Measurements from ENCODE around the gene IFIT2. TPM values are rescaled to one million over a fixed set of nuclear protein-coding genes. Genes with fewer than 3 reads are reported as not detected.
A peak's percentile ranks its signal among the peaks of the same experiment; 100 is the strongest.
"Not testable (repeated sequence)": the region's sequence is repeated elsewhere in the genome, so short reads cannot be mapped to it uniquely, and the experiment has no call there.

Gene IFIT2
- 10 to 100 TPM; 14.6 to 16.3 TPM for total RNA-seq
- polyA plus RNA-seq (ENCODE audit: insufficient read length in 2 of 2) = 10 to 100 TPM in 1 of 2 donors, 1 to 10 TPM in 1; 9.1 to 10.1 TPM
- long read RNA-seq, donor 1, transcript IFIT2-201 (2 exons, 3,489 nt) = major isoform, 10 of 10 reads
- long read RNA-seq, donor 1, partial matches to known transcripts = 0 of 10 reads
- long read RNA-seq, donor 1, other reads (novel, unspliced or antisense) = 0 of 10 reads
- long read RNA-seq, donor 2, partial matches to known transcripts = 0 of 1 reads
- long read RNA-seq, donor 2, other reads (novel, unspliced or antisense) = 0 of 1 reads
- long read RNA-seq, donor 3, transcript IFIT2-201 (2 exons, 3,489 nt) = major isoform, 5 of 11 reads
- long read RNA-seq, donor 3, partial matches to known transcripts = 6 of 11 reads
- long read RNA-seq, donor 3, other reads (novel, unspliced or antisense) = 0 of 11 reads
- long read RNA-seq, donor 4, transcript IFIT2-201 (2 exons, 3,489 nt) = major isoform, 12 of 12 reads
- long read RNA-seq, donor 4, partial matches to known transcripts = 0 of 12 reads
- long read RNA-seq, donor 4, other reads (novel, unspliced or antisense) = 0 of 12 reads

GRCh38 chr10:89301721-89302445 lies at the start of gene IFIT2:
Gene IFIT2 (plus strand): TSS chr10:89302046. CDS start chr10:89302124, 78 bp downstream.
- peak; percentile 40 to 89 (median 63) for DNase-seq (ENCODE audit: low read depth in 4 of 6, low spot score in 6 of 6)
- H3K27me3 ChIP-seq (ENCODE audit: control insufficient read depth, insufficient read depth, low read length) = no peaks in the 10 kb centered on the region
- H3K27ac ChIP-seq (ENCODE audit: low read depth, low read length) = peak within 1 kb of the TSS; percentile 92
- peak within 1 kb of the TSS; percentile 56 for H3K4me3 ChIP-seq (ENCODE audit: low read depth, low read length)
- peaks cover 6% of the 10 kb centered on the region for H3K9me3 ChIP-seq (ENCODE audit: control insufficient read depth, insufficient read depth, low read length)
- H3K4me1 ChIP-seq (ENCODE audit: control insufficient read depth, insufficient read depth, low read length) = peaks cover 7% of the 10 kb centered on the region
- WGBS (ENCODE audit: insufficient coverage) = 9% methylated on average over 4 of the region's 10 CpGs
- peaks cover 4% of the 10 kb centered on the region for H3K36me3 ChIP-seq (ENCODE audit: control insufficient read depth, insufficient read depth, low read length)

GRCh38 chr10:89252225-89252585 lies 49.6 kb upstream of the IFIT2 start:
- Histone ChIP-seq H3K27ac (ENCODE audit: low read depth, low read length) (peak overlapping the region; percentile 80), H3K4me3 (ENCODE audit: low read depth, low read length) (peak overlapping the region; percentile 83), H3K9me3 (ENCODE audit: control insufficient read depth, insufficient read depth, low read length) (peaks cover 5% of the 10 kb centered on the region), H3K4me1 (ENCODE audit: control insufficient read depth, insufficient read depth, low read length) (peaks cover 5% of the 10 kb centered on the region), H3K36me3 (ENCODE audit: control insufficient read depth, insufficient read depth, low read length) (no peaks in the 10 kb centered on the region), H3K27me3 (ENCODE audit: control insufficient read depth, insufficient read depth, low read length) (no peaks in the 10 kb centered on the region)
- no peak for DNase-seq (ENCODE audit: low read depth in 4 of 6, low spot score in 6 of 6)
- no CpG with 5 or more reads among the region's 2 CpGs for WGBS (ENCODE audit: insufficient coverage)

- WGBS (ENCODE audit: insufficient coverage) = no CpG with 5 or more reads among the region's 2 CpGs
- H3K36me3 ChIP-seq (ENCODE audit: control insufficient read depth, insufficient read depth, low read length); H3K27ac ChIP-seq (ENCODE audit: low read depth, low read length): not testable (repeated sequence)
Measured at GRCh38 chr10:89255091-89255579, 46.7 kb upstream of the IFIT2 start.

GRCh38 chr10:89255793-89256192 lies 46.1 kb upstream of the IFIT2 start:
- Histone ChIP-seq H3K27ac (ENCODE audit: low read depth, low read length) (no peak overlapping the region), H3K9me3 (ENCODE audit: control insufficient read depth, insufficient read depth, low read length) (peaks cover 5% of the 10 kb centered on the region), H3K27me3 (ENCODE audit: control insufficient read depth, insufficient read depth, low read length) (no peaks in the 10 kb centered on the region), H3K4me1 (ENCODE audit: control insufficient read depth, insufficient read depth, low read length) (peaks cover 10% of the 10 kb centered on the region), H3K36me3 (ENCODE audit: control insufficient read depth, insufficient read depth, low read length) (no peaks in the 10 kb centered on the region), H3K4me3 (ENCODE audit: low read depth, low read length) (no peak overlapping the region)
- DNase-seq (ENCODE audit: low read depth in 4 of 6, low spot score in 6 of 6) = no peak

More at GRCh38 chr10:89255091-89255579, 46.7 kb upstream of the IFIT2 start:
- not testable (repeated sequence) for DNase-seq (ENCODE audit: low read depth in 4 of 6, low spot score in 6 of 6); H3K4me1 ChIP-seq (ENCODE audit: control insufficient read depth, insufficient read depth, low read length); H3K4me3 ChIP-seq (ENCODE audit: low read depth, low read length); H3K9me3 ChIP-seq (ENCODE audit: control insufficient read depth, insufficient read depth, low read length); H3K27me3 ChIP-seq (ENCODE audit: control insufficient read depth, insufficient read depth, low read length)

DNA sequence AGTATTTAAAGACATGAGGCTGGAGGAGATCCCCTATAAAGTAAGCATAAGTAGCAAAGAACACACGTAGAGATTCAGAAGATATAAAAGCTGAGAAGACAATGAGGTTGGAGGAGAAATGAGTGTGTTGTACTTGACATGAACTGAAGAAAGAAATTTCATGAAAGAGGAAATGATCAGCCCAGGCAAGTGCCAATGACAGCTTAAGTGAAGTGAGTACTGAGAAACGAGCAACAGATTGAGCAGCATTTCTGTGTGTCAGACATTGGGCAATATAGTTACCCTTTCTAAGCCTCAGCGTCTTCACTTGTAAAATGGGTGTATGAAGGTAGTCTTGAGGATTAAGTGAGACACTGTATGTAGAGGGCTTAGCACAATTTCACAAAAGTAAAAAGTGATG lies 45.5 kb upstream of the IFIT2 start:
- Histone ChIP-seq H3K36me3 (ENCODE audit: control insufficient read depth, insufficient read depth, low read length) (no peaks in the 10 kb centered on the region), H3K4me1 (ENCODE audit: control insufficient read depth, insufficient read depth, low read length) (peaks cover 5% of the 10 kb centered on the region), H3K9me3 (ENCODE audit: control insufficient read depth, insufficient read depth, low read length) (peaks cover 5% of the 10 kb centered on the region), H3K27ac (ENCODE audit: low read depth, low read length) (no peak overlapping the region), H3K4me3 (ENCODE audit: low read depth, low read length) (no peak overlapping the region), H3K27me3 (ENCODE audit: control insufficient read depth, insufficient read depth, low read length) (no peaks in the 10 kb centered on the region)
- no peak for DNase-seq (ENCODE audit: low read depth in 4 of 6, low spot score in 6 of 6)
- WGBS (ENCODE audit: insufficient coverage) = 84% methylated on average over 3 of the region's 3 CpGs

DNA sequence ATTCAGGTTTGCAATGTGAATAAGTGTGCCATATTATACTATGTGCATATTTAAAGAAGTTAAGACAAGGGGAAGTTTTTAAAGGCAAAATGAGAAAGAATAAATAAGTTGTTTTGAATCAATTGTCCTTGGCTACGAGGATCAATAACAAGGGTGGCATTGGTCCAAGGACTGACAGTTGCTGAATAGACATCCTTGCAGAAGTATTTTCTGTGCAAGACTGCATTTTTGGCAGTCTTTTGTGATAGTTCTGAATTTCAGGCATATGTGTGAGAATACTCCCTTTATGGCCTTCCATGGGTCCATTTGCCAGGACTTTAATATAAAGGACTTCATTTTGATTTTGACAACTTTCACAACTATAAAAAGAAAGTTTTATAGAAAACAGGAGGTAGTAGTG lies 44.9 kb upstream of the IFIT2 start:
- 75% methylated on average over 1 of the region's 1 CpG for WGBS (ENCODE audit: insufficient coverage)
- H3K27me3 ChIP-seq (ENCODE audit: control insufficient read depth, insufficient read depth, low read length) = no peaks in the 10 kb centered on the region
- H3K9me3 ChIP-seq (ENCODE audit: control insufficient read depth, insufficient read depth, low read length) = peaks cover 5% of the 10 kb centered on the region
- no peak overlapping the region for H3K4me3 ChIP-seq (ENCODE audit: low read depth, low read length)
- peaks cover 5% of the 10 kb centered on the region for H3K4me1 ChIP-seq (ENCODE audit: control insufficient read depth, insufficient read depth, low read length)
- no peak for DNase-seq (ENCODE audit: low read depth in 4 of 6, low spot score in 6 of 6)
- H3K27ac ChIP-seq (ENCODE audit: low read depth, low read length) = no peak overlapping the region
- H3K36me3 ChIP-seq (ENCODE audit: control insufficient read depth, insufficient read depth, low read length) = no peaks in the 10 kb centered on the region

DNA sequence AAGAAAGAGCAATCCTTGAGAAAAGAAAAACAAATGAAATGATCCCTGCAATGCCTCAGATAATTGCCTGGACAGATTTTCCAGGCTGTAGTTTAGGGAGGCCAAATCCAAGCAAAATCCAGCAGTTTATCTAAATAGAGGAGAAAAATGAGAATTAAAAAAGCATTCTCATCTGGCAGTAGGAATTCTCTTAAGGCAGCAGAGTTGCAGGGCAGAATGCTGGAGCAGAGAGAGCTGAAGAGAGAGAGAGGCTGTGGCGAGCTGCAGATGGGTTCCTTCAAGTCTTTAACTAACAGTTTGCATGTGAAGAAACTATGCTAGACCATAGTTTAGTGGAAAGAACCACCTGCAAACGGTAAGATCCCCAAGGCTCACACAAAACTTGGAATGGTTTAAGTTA lies 44.3 kb upstream of the IFIT2 start:
- no peaks in the 10 kb centered on the region for H3K36me3 ChIP-seq (ENCODE audit: control insufficient read depth, insufficient read depth, low read length)
- H3K4me3 ChIP-seq (ENCODE audit: low read depth, low read length) = no peak overlapping the region
- H3K4me1 ChIP-seq (ENCODE audit: control insufficient read depth, insufficient read depth, low read length) = peaks cover 5% of the 10 kb centered on the region
- H3K9me3 ChIP-seq (ENCODE audit: control insufficient read depth, insufficient read depth, low read length) = peaks cover 5% of the 10 kb centered on the region
- no peaks in the 10 kb centered on the region for H3K27me3 ChIP-seq (ENCODE audit: control insufficient read depth, insufficient read depth, low read length)
- peak overlapping the region; percentile 37 for H3K27ac ChIP-seq (ENCODE audit: low read depth, low read length)
- DNase-seq (ENCODE audit: low read depth in 4 of 6, low spot score in 6 of 6) = no peak
- WGBS (ENCODE audit: insufficient coverage) = 63% methylated on average over 1 of the region's 2 CpGs

- no peak for DNase-seq (ENCODE audit: low read depth in 4 of 6, low spot score in 6 of 6)
- Histone ChIP-seq H3K4me1 (ENCODE audit: control insufficient read depth, insufficient read depth, low read length) (peaks cover 5% of the 10 kb centered on the region), H3K4me3 (ENCODE audit: low read depth, low read length) (no peak overlapping the region), H3K36me3 (ENCODE audit: control insufficient read depth, insufficient read depth, low read length) (no peaks in the 10 kb centered on the region), H3K9me3 (ENCODE audit: control insufficient read depth, insufficient read depth, low read length) (peaks cover 4% of the 10 kb centered on the region), H3K27me3 (ENCODE audit: control insufficient read depth, insufficient read depth, low read length) (no peaks in the 10 kb centered on the region), H3K27ac (ENCODE audit: low read depth, low read length) (no peak overlapping the region)
- WGBS (ENCODE audit: insufficient coverage) = no CpG with 5 or more reads among the region's 1 CpG
Measured at GRCh38 chr10:89258881-89259280, 43.0 kb upstream of the IFIT2 start.

DNA sequence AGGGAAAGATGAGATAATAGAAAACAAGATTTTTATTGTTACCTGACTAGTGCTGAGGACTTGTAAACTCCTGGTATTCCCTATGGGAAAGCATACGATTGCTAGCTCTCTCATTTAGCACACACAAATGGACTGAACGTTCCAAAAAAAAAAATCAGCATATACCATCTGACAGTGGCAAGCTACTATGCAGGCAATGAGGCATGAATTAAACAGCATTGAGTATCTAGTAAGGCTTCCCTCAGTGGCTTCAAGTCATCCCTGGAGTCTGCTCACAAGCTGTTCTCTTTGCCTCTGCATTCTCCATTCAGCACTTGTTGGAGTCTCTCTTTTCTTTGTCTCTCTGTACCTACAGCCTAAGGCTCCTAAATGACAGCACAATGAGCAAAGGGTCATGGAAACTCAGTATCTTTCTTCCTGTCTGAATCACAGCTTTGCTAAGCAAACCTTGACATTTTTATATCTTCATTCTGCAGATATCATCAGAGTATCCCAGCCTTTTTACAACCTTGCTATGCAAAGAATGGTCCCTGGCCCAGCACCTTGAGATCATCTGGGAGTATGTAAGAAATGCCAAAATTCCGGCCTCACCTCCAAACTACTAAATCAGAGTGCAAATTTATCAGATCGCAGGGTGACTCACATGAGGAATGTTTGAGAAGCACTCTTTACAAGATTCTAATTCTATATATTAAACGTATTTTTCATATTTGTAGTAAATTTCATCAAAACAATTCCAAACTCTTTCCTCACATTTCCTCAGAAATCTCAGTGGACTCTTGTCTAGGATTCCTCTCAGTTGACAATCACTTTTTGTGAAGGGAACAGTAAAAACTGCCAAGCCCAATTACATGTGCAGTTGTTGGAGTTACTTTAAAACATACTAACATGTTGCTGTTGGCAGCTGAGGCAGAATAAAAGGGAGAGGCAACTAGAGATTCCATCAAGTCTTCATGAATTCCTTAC lies 39.5 kb upstream of the IFIT2 start:
- DNase-seq (ENCODE audit: low read depth in 4 of 6, low spot score in 6 of 6) = peak in 1 of 6 donors; percentile 85
- Histone ChIP-seq H3K36me3 (ENCODE audit: control insufficient read depth, insufficient read depth, low read length) (no peaks in the 10 kb centered on the region), H3K27ac (ENCODE audit: low read depth, low read length) (no peak overlapping the region), H3K4me3 (ENCODE audit: low read depth, low read length) (no peak overlapping the region), H3K4me1 (ENCODE audit: control insufficient read depth, insufficient read depth, low read length) (peaks cover 8% of the 10 kb centered on the region), H3K9me3 (ENCODE audit: control insufficient read depth, insufficient read depth, low read length) (no peaks in the 10 kb centered on the region), H3K27me3 (ENCODE audit: control insufficient read depth, insufficient read depth, low read length) (no peaks in the 10 kb centered on the region)
- 61% methylated on average over 2 of the region's 5 CpGs for WGBS (ENCODE audit: insufficient coverage)
